ENCODE data around the gene NPBWR2. TPM values are rescaled to one million over a fixed set of nuclear protein-coding genes. Genes with fewer than 3 reads are reported as not detected.

NPBWR2 gene
- total and polyA plus RNA-seq, 8 donors: not detected

GRCh38 chr20:64070244-64070993 lies 36.9 kb downstream of the NPBWR2 start:
- no peak for ATAC-seq

GRCh38 chr20:64069614-64070243 lies 37.6 kb downstream of the NPBWR2 start:
- no peaks in the 10 kb centered on the region for H3K36me3 ChIP-seq
- no peaks in the 10 kb centered on the region for H3K27me3 ChIP-seq
- no peaks in the 10 kb centered on the region for H3K9me3 ChIP-seq
- no peak overlapping the region for H3K4me3 ChIP-seq
- FAIRE-seq (no peak), ATAC-seq (peak in 3 of 4 donors; percentile 45 to 59 (median 55)), DNase-seq (no peak)
- TF ChIP-seq, protein P1, sequence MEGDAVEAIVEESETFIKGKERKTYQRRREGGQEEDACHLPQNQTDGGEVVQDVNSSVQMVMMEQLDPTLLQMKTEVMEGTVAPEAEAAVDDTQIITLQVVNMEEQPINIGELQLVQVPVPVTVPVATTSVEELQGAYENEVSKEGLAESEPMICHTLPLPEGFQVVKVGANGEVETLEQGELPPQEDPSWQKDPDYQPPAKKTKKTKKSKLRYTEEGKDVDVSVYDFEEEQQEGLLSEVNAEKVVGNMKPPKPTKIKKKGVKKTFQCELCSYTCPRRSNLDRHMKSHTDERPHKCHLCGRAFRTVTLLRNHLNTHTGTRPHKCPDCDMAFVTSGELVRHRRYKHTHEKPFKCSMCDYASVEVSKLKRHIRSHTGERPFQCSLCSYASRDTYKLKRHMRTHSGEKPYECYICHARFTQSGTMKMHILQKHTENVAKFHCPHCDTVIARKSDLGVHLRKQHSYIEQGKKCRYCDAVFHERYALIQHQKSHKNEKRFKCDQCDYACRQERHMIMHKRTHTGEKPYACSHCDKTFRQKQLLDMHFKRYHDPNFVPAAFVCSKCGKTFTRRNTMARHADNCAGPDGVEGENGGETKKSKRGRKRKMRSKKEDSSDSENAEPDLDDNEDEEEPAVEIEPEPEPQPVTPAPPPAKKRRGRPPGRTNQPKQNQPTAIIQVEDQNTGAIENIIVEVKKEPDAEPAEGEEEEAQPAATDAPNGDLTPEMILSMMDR (IDR thresholded peaks at IDR 0.05): peak; percentile 43 to 68 (median 59)
- intact Hi-C loops (cut with DNase I): no loop called here
- H3K4me1 ChIP-seq: no peaks in the 10 kb centered on the region
- H3K27ac ChIP-seq: no peak overlapping the region
- WGBS, 2 donors: 64 to 66% methylated on average over 14 of the region's 14 CpGs

More at GRCh38 chr20:64070244-64070993, 36.9 kb downstream of the NPBWR2 start:
- Histone ChIP-seq H3K27me3 (no peaks in the 10 kb centered on the region), H3K27ac (no peak overlapping the region), H3K9me3 (no peaks in the 10 kb centered on the region), H3K4me3 (no peak overlapping the region), H3K36me3 (no peaks in the 10 kb centered on the region), H3K4me1 (no peaks in the 10 kb centered on the region)
- intact Hi-C loops (cut with DNase I): no loop called here
- DNase-seq: no peak
- 90 to 92% methylated on average over 31 of the region's 31 CpGs for whole genome bisulfite sequencing, 2 donors
- no peak for FAIRE-seq
- TF ChIP-seq, protein P1 (IDR thresholded peaks at IDR 0.05): no peak

- FAIRE-seq (no peak), ATAC-seq (no peak), DNase-seq (no peak)
- 81 to 85% methylated on average over 20 of the region's 20 CpGs for WGBS, 2 donors
- Histone ChIP-seq H3K27ac (no peak overlapping the region), H3K27me3 (no peaks in the 10 kb centered on the region), H3K4me3 (no peak overlapping the region), H3K9me3 (no peaks in the 10 kb centered on the region), H3K36me3 (no peaks in the 10 kb centered on the region), H3K4me1 (peaks cover 0 to under 1% (median 0%) of the 10 kb centered on the region in 3 donors)
- TF ChIP-seq, protein P1 (IDR thresholded peaks at IDR 0.05): no peak
- intact Hi-C loops (cut with DNase I): no loop called here
Measured at GRCh38 chr20:64069209-64069613, 38.2 kb downstream of the NPBWR2 start.

- ATAC-seq (no peak), DNase-seq (no peak), FAIRE-seq (no peak)
- Histone ChIP-seq H3K27ac (no peak overlapping the region), H3K4me3 (no peak overlapping the region), H3K36me3 (no peaks in the 10 kb centered on the region), H3K9me3 (no peaks in the 10 kb centered on the region), H3K4me1 (peaks cover 0 to 5% (median 0%) of the 10 kb centered on the region in 3 donors), H3K27me3 (no peaks in the 10 kb centered on the region)
- intact Hi-C loops (cut with DNase I): no loop called here
- TF ChIP-seq, protein P1 (IDR thresholded peaks at IDR 0.05): no peak
- 71 to 80% methylated on average over 12 of the region's 12 CpGs for WGBS, 2 donors
Measured at GRCh38 chr20:64068386-64069208, 38.8 kb downstream of the NPBWR2 start.

All from pancreas (tissue), 10 donors.